Dendritic cell treated with granulocyte-macrophage colony-stimulating factor and Interleukin-4, amounts not matched to agents 40 ng/mL and 50 ng/mL, for 4 days (primary cell): ENCODE measurements around the gene MRPL27.

Experiments used
- H3K27ac Mint-ChIP-seq: one replicate; pipeline ENCODE4 v1.8.0; 2022; ENCODE audit warnings: mild to moderate bottlenecking, mixed read lengths
- H3K27me3 Mint-ChIP-seq: one replicate; pipeline ENCODE4 v1.8.0; 2022; ENCODE audit warnings: mild to moderate bottlenecking, mixed read lengths
- H3K36me3 Mint-ChIP-seq: one replicate; pipeline ENCODE4 v1.8.0; 2022; ENCODE audit warnings: low read depth, mixed read lengths
- H3K4me1 Mint-ChIP-seq: one replicate; pipeline ENCODE4 v1.8.0; 2022; ENCODE audit warnings: low read depth, mixed read lengths
- H3K4me3 Mint-ChIP-seq: one replicate; pipeline ENCODE4 v1.8.0; 2022; ENCODE audit warnings: mild to moderate bottlenecking, moderate library complexity, mixed read lengths
- H3K9me3 Mint-ChIP-seq: one replicate; pipeline ENCODE4 v1.8.0; 2022; ENCODE audit warnings: mixed read lengths
- intact Hi-C: fragments of 100-400 bp; cut with micrococcal nuclease; formaldehyde crosslinking; loops from one replicate; pipeline ENCODE4 v1.15.0; 2022

MRPL27 gene

GRCh38 chr17:50318501-50319285, 54.3 kb downstream of the MRPL27 start:
- intact Hi-C loops, result no loop called here
- Mint-ChIP-seq H3K4me1 (no peaks in the 10 kb centered on the region), H3K27me3 (peaks cover 12% of the 10 kb centered on the region), H3K36me3 (no peaks in the 10 kb centered on the region), H3K9me3 (no peaks in the 10 kb centered on the region), H3K4me3 (no peak overlapping the region), H3K27ac (no peak overlapping the region)
